Measurements from ENCODE around the gene C10orf88. TPM values are rescaled to one million over a fixed set of nuclear protein-coding genes. Genes with fewer than 3 reads are reported as not detected.

The C10orf88 gene
- total and polyA plus RNA-seq, 3 experiments from 2014 or later: 8.5 to 11.4 (median 8.5) TPM

GRCh38 chr10:122995936-122996335 lies 41.9 kb upstream of the C10orf88 start:
- Mint-ChIP-seq H3K4me3 (no peak overlapping the region), H3K36me3 (peaks cover 0 to 70% (median 18%) of the 10 kb centered on the region in 3 donors), H3K9me3 (no peaks in the 10 kb centered on the region), H3K27ac (no peak overlapping the region), H3K4me1 (peaks cover 28 to 38% (median 33%) of the 10 kb centered on the region in 3 donors), H3K27me3 (no peaks in the 10 kb centered on the region)
- Histone ChIP-seq H3K9me3 (ENCODE audit: low read length) (no peaks in the 10 kb centered on the region), H3K27ac (ENCODE audit: low read depth, low read length) (no peak overlapping the region), H3K36me3 (ENCODE audit: insufficient read depth, low read length) (peaks cover 28% of the 10 kb centered on the region), H3K27me3 (ENCODE audit: insufficient read depth, low read length, poor library complexity, severe bottlenecking) (no peaks in the 10 kb centered on the region), H3K4me3 (ENCODE audit: low read length) (no peak overlapping the region), H3K4me1 (ENCODE audit: insufficient read depth, low read length) (peaks cover 7% of the 10 kb centered on the region)
- no peak for DNase-seq
- ChIA-PET POLR2A (interaction anchor here (1.0 kb wide), 1 partner anchor 12 kb away, joined by 4 read pairs; the partner anchor contains the start of gene IKZF5), CTCF (interaction anchor here (1.8 kb wide), 1 partner anchor 12 kb away, joined by 4 read pairs; no protein-coding TSS in a partner anchor)

- POLR2A ChIA-PET: no interaction called here
- CTCF ChIA-PET: no interaction called here
- peak overlapping the region in 3 of 8 donors; percentile 8 to 33 (median 11) for H3K27ac Mint-ChIP-seq
Observed at GRCh38 chr10:122993797-122994336, 39.8 kb upstream of the C10orf88 start.

GRCh38 chr10:122992031-122992585 lies 38.1 kb upstream of the C10orf88 start:
- Mint-ChIP-seq H3K9me3 (no peaks in the 10 kb centered on the region), H3K27ac (peak overlapping the region in 2 of 8 donors; percentile 66 to 69)
- peaks cover 15% of the 10 kb centered on the region for H3K36me3 ChIP-seq (ENCODE audit: insufficient read depth, low read length)

More at GRCh38 chr10:122993797-122994336, 39.8 kb upstream of the C10orf88 start:
- Mint-ChIP-seq H3K9me3 (no peaks in the 10 kb centered on the region), H3K4me3 (no peak overlapping the region), H3K36me3 (peaks cover 0 to 67% (median 20%) of the 10 kb centered on the region in 3 donors), H3K27me3 (no peaks in the 10 kb centered on the region), H3K4me1 (peaks cover 11 to 18% (median 12%) of the 10 kb centered on the region in 3 donors)
- no peaks in the 10 kb centered on the region for H3K27me3 ChIP-seq (ENCODE audit: insufficient read depth, low read length, poor library complexity, severe bottlenecking)
- no peak overlapping the region for H3K4me3 ChIP-seq (ENCODE audit: low read length)
- no peaks in the 10 kb centered on the region for H3K9me3 ChIP-seq (ENCODE audit: low read length)
- peaks cover 28% of the 10 kb centered on the region for H3K36me3 ChIP-seq (ENCODE audit: insufficient read depth, low read length)
- no peak overlapping the region for H3K27ac ChIP-seq (ENCODE audit: low read depth, low read length)
- no peak for DNase-seq
- no peaks in the 10 kb centered on the region for H3K4me1 ChIP-seq (ENCODE audit: insufficient read depth, low read length)

GRCh38 chr10:122990278-122990677 lies 36.3 kb upstream of the C10orf88 start:
- Histone ChIP-seq H3K27ac (ENCODE audit: low read depth, low read length) (no peak overlapping the region), H3K36me3 (ENCODE audit: insufficient read depth, low read length) (peaks cover 9% of the 10 kb centered on the region), H3K4me3 (ENCODE audit: low read length) (no peak overlapping the region), H3K27me3 (ENCODE audit: insufficient read depth, low read length, poor library complexity, severe bottlenecking) (no peaks in the 10 kb centered on the region), H3K9me3 (ENCODE audit: low read length) (no peaks in the 10 kb centered on the region), H3K4me1 (ENCODE audit: insufficient read depth, low read length) (no peaks in the 10 kb centered on the region)
- no peaks in the 10 kb centered on the region for H3K9me3 Mint-ChIP-seq
- peaks cover 1 to 51% (median 14%) of the 10 kb centered on the region in 3 donors for H3K36me3 Mint-ChIP-seq
- H3K27ac Mint-ChIP-seq: peak overlapping the region in 2 of 8 donors; percentile 70 to 91
- H3K4me1 Mint-ChIP-seq: peaks cover 0 to 2% (median 0%) of the 10 kb centered on the region in 3 donors
- ChIA-PET CTCF (interaction anchor here (2.1 kb wide), 1 partner anchor 10 kb away, joined by 7 read pairs; the partner anchor contains the start of gene PSTK), POLR2A (no interaction called here)
- H3K4me3 Mint-ChIP-seq: no peak overlapping the region
- no peaks in the 10 kb centered on the region for H3K27me3 Mint-ChIP-seq
- DNase-seq: no peak

More at GRCh38 chr10:122992031-122992585, 38.1 kb upstream of the C10orf88 start:
- H3K4me1 Mint-ChIP-seq: peaks cover 0 to 3% (median 2%) of the 10 kb centered on the region in 3 donors
- ChIA-PET CTCF (no interaction called here), POLR2A (no interaction called here)
- Histone ChIP-seq H3K4me3 (ENCODE audit: low read length) (no peak overlapping the region), H3K27ac (ENCODE audit: low read depth, low read length) (no peak overlapping the region), H3K9me3 (ENCODE audit: low read length) (no peaks in the 10 kb centered on the region), H3K4me1 (ENCODE audit: insufficient read depth, low read length) (no peaks in the 10 kb centered on the region), H3K27me3 (ENCODE audit: insufficient read depth, low read length, poor library complexity, severe bottlenecking) (no peaks in the 10 kb centered on the region)
- DNase-seq: no peak
- no peaks in the 10 kb centered on the region for H3K27me3 Mint-ChIP-seq
- H3K36me3 Mint-ChIP-seq: peaks cover 0 to 58% (median 18%) of the 10 kb centered on the region in 3 donors
- H3K4me3 Mint-ChIP-seq: no peak overlapping the region

GRCh38 chr10:122988501-122988900 lies 34.5 kb upstream of the C10orf88 start:
- Histone ChIP-seq H3K27me3 (ENCODE audit: insufficient read depth, low read length, poor library complexity, severe bottlenecking) (no peaks in the 10 kb centered on the region), H3K4me3 (ENCODE audit: low read length) (no peak overlapping the region), H3K36me3 (ENCODE audit: insufficient read depth, low read length) (no peaks in the 10 kb centered on the region), H3K27ac (ENCODE audit: low read depth, low read length) (no peak overlapping the region), H3K4me1 (ENCODE audit: insufficient read depth, low read length) (no peaks in the 10 kb centered on the region), H3K9me3 (ENCODE audit: low read length) (no peaks in the 10 kb centered on the region)
- ChIA-PET POLR2A (no interaction called here), CTCF (interaction anchor here (2.1 kb wide), 1 partner anchor 8 kb away, joined by 7 read pairs; the partner anchor contains the start of gene PSTK)
- Mint-ChIP-seq H3K4me3 (no peak overlapping the region), H3K27ac (no peak overlapping the region), H3K27me3 (no peaks in the 10 kb centered on the region), H3K36me3 (peaks cover 8 to 46% (median 10%) of the 10 kb centered on the region in 3 donors), H3K4me1 (no peaks in the 10 kb centered on the region), H3K9me3 (no peaks in the 10 kb centered on the region)
- DNase-seq: no peak

GRCh38 chr10:122986335-122986734 lies 32.3 kb upstream of the C10orf88 start:
- H3K9me3 ChIP-seq (ENCODE audit: low read length): no peaks in the 10 kb centered on the region
- H3K4me1 ChIP-seq (ENCODE audit: insufficient read depth, low read length): no peaks in the 10 kb centered on the region
- no peaks in the 10 kb centered on the region for H3K27me3 Mint-ChIP-seq
- ChIA-PET CTCF (interaction anchor here (1.2 kb wide), 1 partner anchor 12 kb away, joined by 3 read pairs; no protein-coding TSS in a partner anchor), POLR2A (no interaction called here)
- H3K27me3 ChIP-seq (ENCODE audit: insufficient read depth, low read length, poor library complexity, severe bottlenecking): no peaks in the 10 kb centered on the region
- peaks cover 8 to 35% (median 10%) of the 10 kb centered on the region in 3 donors for H3K36me3 Mint-ChIP-seq
- no peak overlapping the region for H3K27ac Mint-ChIP-seq
- no peak overlapping the region for H3K4me3 Mint-ChIP-seq
- H3K9me3 Mint-ChIP-seq: no peaks in the 10 kb centered on the region
- no peak for DNase-seq
- H3K4me1 Mint-ChIP-seq: peaks cover 0 to 8% (median 8%) of the 10 kb centered on the region in 3 donors
- H3K36me3 ChIP-seq (ENCODE audit: insufficient read depth, low read length): no peaks in the 10 kb centered on the region
- no peak overlapping the region for H3K27ac ChIP-seq (ENCODE audit: low read depth, low read length)
- H3K4me3 ChIP-seq (ENCODE audit: low read length): no peak overlapping the region

GRCh38 chr10:122984708-122985107 lies 30.7 kb upstream of the C10orf88 start:
- H3K27ac ChIP-seq (ENCODE audit: low read depth, low read length): no peak overlapping the region
- H3K9me3 ChIP-seq (ENCODE audit: low read length): no peaks in the 10 kb centered on the region
- Mint-ChIP-seq H3K27ac (peak overlapping the region in 2 of 8 donors; percentile 78 to 88), H3K36me3 (peaks cover 8 to 32% (median 8%) of the 10 kb centered on the region in 3 donors), H3K9me3 (no peaks in the 10 kb centered on the region), H3K27me3 (no peaks in the 10 kb centered on the region), H3K4me1 (peaks cover 12 to 24% (median 21%) of the 10 kb centered on the region in 3 donors), H3K4me3 (no peak overlapping the region)
- ChIA-PET CTCF (interaction anchor here (2.1 kb wide), 1 partner anchor 24 kb away, joined by 8 read pairs; the partner anchor contains the start of genes ACADSB and IKZF5), POLR2A (interaction anchor here (1.9 kb wide), 1 partner anchor 23 kb away, joined by 6 read pairs; the partner anchor contains the start of genes ACADSB and IKZF5)
- H3K27me3 ChIP-seq (ENCODE audit: insufficient read depth, low read length, poor library complexity, severe bottlenecking): no peaks in the 10 kb centered on the region
- H3K4me3 ChIP-seq (ENCODE audit: low read length): no peak overlapping the region
- H3K4me1 ChIP-seq (ENCODE audit: insufficient read depth, low read length): peaks cover 10% of the 10 kb centered on the region
- no peaks in the 10 kb centered on the region for H3K36me3 ChIP-seq (ENCODE audit: insufficient read depth, low read length)
- no peak for DNase-seq

GRCh38 chr10:122983898-122984297 lies 29.9 kb upstream of the C10orf88 start:
- Histone ChIP-seq H3K4me3 (ENCODE audit: low read length) (no peak overlapping the region), H3K27me3 (ENCODE audit: insufficient read depth, low read length, poor library complexity, severe bottlenecking) (no peaks in the 10 kb centered on the region), H3K27ac (ENCODE audit: low read depth, low read length) (no peak overlapping the region), H3K36me3 (ENCODE audit: insufficient read depth, low read length) (no peaks in the 10 kb centered on the region), H3K4me1 (ENCODE audit: insufficient read depth, low read length) (peaks cover 11% of the 10 kb centered on the region), H3K9me3 (ENCODE audit: low read length) (no peaks in the 10 kb centered on the region)
- H3K27me3 Mint-ChIP-seq: no peaks in the 10 kb centered on the region
- peaks cover 8 to 32% (median 8%) of the 10 kb centered on the region in 3 donors for H3K36me3 Mint-ChIP-seq
- no peak overlapping the region for H3K27ac Mint-ChIP-seq
- H3K9me3 Mint-ChIP-seq: no peaks in the 10 kb centered on the region
- ChIA-PET CTCF (interaction anchor here (2.1 kb wide), 1 partner anchor 25 kb away, joined by 8 read pairs; the partner anchor contains the start of genes ACADSB and IKZF5), POLR2A (interaction anchor here (1.9 kb wide), 1 partner anchor 24 kb away, joined by 6 read pairs; the partner anchor contains the start of genes ACADSB and IKZF5)
- DNase-seq: no peak
- H3K4me3 Mint-ChIP-seq: peak overlapping the region in 1 of 7 donors; percentile 38
- peaks cover 12 to 25% (median 23%) of the 10 kb centered on the region in 3 donors for H3K4me1 Mint-ChIP-seq
